CD4-positive, alpha-beta T cell (primary cell): Measurements from ENCODE around the gene SMIM5. TPM values are rescaled to one million over a fixed set of nuclear protein-coding genes. Genes with fewer than 3 reads are reported as not detected.

Experiments
- ATAC-seq: fragments of 200-7000 bp; cut with Tn5 transposase; one replicate; pipeline ENCODE4 v1.10.0; 2022; ENCODE audit warnings: mild to moderate bottlenecking; ENCODE audit not compliant: poor library complexity
- CTCF ChIA-PET: fragments of 350-600 bp; sonication (Branson Sonifier 250); formaldehyde crosslinking; loops from one replicate; lab custom pipeline; 2021; ENCODE audit warnings: antibody characterized with exemption, inconsistent platforms; lab: Charles Lee
- POLR2A ChIA-PET: fragments of 350-600 bp; sonication (Branson Sonifier 250); formaldehyde crosslinking; loops from one replicate; lab custom pipeline; 2021; ENCODE audit warnings: antibody characterized with exemption, inconsistent platforms; lab: Charles Lee
- DNase-seq, 14 experiments: peaks; one replicate each; pipeline ENCODE4 v3.0.0-alpha.2; 2013 to 2020; ENCODE audit warnings: mixed read lengths in 2 of 14
- H3K27ac ChIP-seq, 2 donors: one replicate each; pipeline versions ENCODE4 v1.5.1 to v1.7.0; 2013; ENCODE audit warnings: low read length in 2 of 2, low read depth in 1 of 2, mild to moderate bottlenecking in 1 of 2
- H3K27me3 ChIP-seq, 2 experiments: 1 replicate in 1 of 2; 2 replicates in 1 of 2; pipeline versions ENCODE4 v1.6.1 to v1.7.0; 2013; ENCODE audit warnings: low read length in 2 of 2, control low read depth in 1 of 2, mild to moderate bottlenecking in 1 of 2, moderate library complexity in 1 of 2; ENCODE audit not compliant: insufficient read depth in 2 of 2, control insufficient read depth in 1 of 2
- H3K36me3 ChIP-seq: one replicate; pipeline ENCODE4 v1.6.1; 2013; ENCODE audit warnings: low read length, control low read depth; ENCODE audit not compliant: insufficient read depth
- H3K4me1 ChIP-seq: one replicate; pipeline ENCODE4 v1.6.1; 2013; ENCODE audit warnings: low read length, control low read depth; ENCODE audit not compliant: insufficient read depth
- H3K4me3 ChIP-seq: one replicate; pipeline ENCODE4 v1.5.1; 2013; ENCODE audit warnings: mild to moderate bottlenecking, low read length, moderate library complexity
- H3K9me3 ChIP-seq, 2 experiments: 1 replicate in 1 of 2; 2 replicates in 1 of 2; pipeline versions ENCODE4 v1.6.1 to v1.7.0; 2013; ENCODE audit warnings: low read length in 2 of 2, mild to moderate bottlenecking in 2 of 2, control low read depth in 1 of 2, moderate library complexity in 1 of 2; ENCODE audit not compliant: control insufficient read depth in 1 of 2, insufficient read depth in 1 of 2
- H3K27ac Mint-ChIP-seq: one replicate; pipeline ENCODE4 v1.8.0; 2020; ENCODE audit warnings: mixed read lengths
- H3K27me3 Mint-ChIP-seq: one replicate; pipeline ENCODE4 v1.8.0; 2021; ENCODE audit warnings: mixed read lengths
- H3K36me3 Mint-ChIP-seq: one replicate; pipeline ENCODE4 v1.8.0; 2021; ENCODE audit warnings: low read depth, mixed read lengths
- H3K4me1 Mint-ChIP-seq: one replicate; pipeline ENCODE4 v1.8.0; 2021; ENCODE audit warnings: low read depth, mixed read lengths
- H3K4me3 Mint-ChIP-seq: one replicate; pipeline ENCODE4 v1.8.0; 2020; ENCODE audit warnings: mild to moderate bottlenecking, mixed read lengths
- H3K9me3 Mint-ChIP-seq: one replicate; pipeline ENCODE4 v1.8.0; 2020; ENCODE audit warnings: mixed read lengths
- intact Hi-C, 2 experiments: fragments of 100-400 bp; cut with DNase I in 1 of 2; cut with micrococcal nuclease in 1 of 2; formaldehyde crosslinking; loops; one replicate each; pipeline versions ENCODE4 v1.15.1 to v1.9.0; 2023 to 2025; cut with DNase I, micrococcal nuclease
- total RNA-seq, 174 experiments: library from RNA in 2 of 174; stranded (reverse) in 2 of 174; gene quantifications; one replicate each; pipeline ENCODE4 v1.2.3 and lab custom pipeline; 2021 to 2026
- TF ChIP-seq, protein P1 (sequence below): fragments of 200-600 bp; IDR thresholded peaks from one replicate; pipeline ENCODE4 v1.8.0; 2022; ENCODE audit warnings: antibody characterized with exemption, mild to moderate bottlenecking

The SMIM5 gene
- total RNA-seq, 2 experiments from 2014 or later, result 0.75 to 1.3 TPM

DNA sequence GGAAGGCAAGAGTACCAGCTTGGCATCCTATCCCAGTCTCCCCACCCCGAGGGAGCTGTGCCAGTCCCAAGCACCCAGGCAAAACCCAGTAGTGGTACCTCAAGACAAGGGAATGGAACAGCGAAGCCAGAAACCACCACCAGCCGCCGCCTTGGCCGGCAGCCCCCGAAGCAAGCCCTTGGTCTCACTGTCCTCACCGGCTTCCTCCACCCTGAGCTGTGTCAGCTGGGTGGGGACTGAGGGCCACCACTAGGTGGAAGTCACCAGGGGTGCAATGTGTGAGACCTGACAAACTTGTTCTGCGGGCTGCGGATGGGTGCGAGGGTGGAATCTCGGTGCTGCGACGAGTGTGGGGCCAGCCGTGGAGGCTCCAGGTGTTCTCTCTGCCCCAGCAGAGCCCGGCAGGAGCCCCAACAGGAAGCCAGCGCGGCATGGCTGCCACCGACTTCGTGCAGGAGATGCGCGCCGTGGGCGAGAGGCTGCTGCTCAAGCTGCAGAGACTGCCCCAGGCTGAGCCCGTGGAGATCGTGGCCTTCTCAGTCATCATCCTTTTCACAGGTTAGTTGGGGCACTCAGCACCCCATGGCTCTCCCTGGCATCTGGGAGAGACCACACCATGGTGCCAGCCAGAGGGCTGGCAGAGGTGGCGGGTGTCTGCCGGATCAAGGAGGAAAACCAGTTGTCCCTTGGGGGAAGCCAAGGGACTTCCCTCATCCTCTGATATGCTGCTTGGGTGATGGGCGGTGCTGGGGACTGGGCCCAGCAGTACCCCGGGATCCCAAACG lies 6.7 kb downstream of the SMIM5 start:
- Mint-ChIP-seq H3K27me3 (no peaks in the 10 kb centered on the region), H3K36me3 (no peaks in the 10 kb centered on the region), H3K4me1 (no peaks in the 10 kb centered on the region), H3K4me3 (no peak overlapping the region), H3K27ac (no peak overlapping the region), H3K9me3 (no peaks in the 10 kb centered on the region)
- TF ChIP-seq, protein P1, sequence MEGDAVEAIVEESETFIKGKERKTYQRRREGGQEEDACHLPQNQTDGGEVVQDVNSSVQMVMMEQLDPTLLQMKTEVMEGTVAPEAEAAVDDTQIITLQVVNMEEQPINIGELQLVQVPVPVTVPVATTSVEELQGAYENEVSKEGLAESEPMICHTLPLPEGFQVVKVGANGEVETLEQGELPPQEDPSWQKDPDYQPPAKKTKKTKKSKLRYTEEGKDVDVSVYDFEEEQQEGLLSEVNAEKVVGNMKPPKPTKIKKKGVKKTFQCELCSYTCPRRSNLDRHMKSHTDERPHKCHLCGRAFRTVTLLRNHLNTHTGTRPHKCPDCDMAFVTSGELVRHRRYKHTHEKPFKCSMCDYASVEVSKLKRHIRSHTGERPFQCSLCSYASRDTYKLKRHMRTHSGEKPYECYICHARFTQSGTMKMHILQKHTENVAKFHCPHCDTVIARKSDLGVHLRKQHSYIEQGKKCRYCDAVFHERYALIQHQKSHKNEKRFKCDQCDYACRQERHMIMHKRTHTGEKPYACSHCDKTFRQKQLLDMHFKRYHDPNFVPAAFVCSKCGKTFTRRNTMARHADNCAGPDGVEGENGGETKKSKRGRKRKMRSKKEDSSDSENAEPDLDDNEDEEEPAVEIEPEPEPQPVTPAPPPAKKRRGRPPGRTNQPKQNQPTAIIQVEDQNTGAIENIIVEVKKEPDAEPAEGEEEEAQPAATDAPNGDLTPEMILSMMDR, result no peak
- H3K4me3 ChIP-seq, result no peak overlapping the region
- CTCF ChIA-PET, result interaction anchor here (1.4 kb wide), 1 partner anchor 113 kb away, joined by 3 read pairs; no protein-coding TSS in a partner anchor
- ATAC-seq (no peak), DNase-seq (no peak)
- intact Hi-C loops, result no loop called here
- H3K27ac ChIP-seq, result no peak overlapping the region
- no peaks in the 10 kb centered on the region for H3K9me3 ChIP-seq
- POLR2A ChIA-PET, result no interaction called here
- H3K27me3 ChIP-seq, result no peaks in the 10 kb centered on the region
- H3K36me3 ChIP-seq, result peaks cover 11% of the 10 kb centered on the region
- no peaks in the 10 kb centered on the region for H3K4me1 ChIP-seq

DNA sequence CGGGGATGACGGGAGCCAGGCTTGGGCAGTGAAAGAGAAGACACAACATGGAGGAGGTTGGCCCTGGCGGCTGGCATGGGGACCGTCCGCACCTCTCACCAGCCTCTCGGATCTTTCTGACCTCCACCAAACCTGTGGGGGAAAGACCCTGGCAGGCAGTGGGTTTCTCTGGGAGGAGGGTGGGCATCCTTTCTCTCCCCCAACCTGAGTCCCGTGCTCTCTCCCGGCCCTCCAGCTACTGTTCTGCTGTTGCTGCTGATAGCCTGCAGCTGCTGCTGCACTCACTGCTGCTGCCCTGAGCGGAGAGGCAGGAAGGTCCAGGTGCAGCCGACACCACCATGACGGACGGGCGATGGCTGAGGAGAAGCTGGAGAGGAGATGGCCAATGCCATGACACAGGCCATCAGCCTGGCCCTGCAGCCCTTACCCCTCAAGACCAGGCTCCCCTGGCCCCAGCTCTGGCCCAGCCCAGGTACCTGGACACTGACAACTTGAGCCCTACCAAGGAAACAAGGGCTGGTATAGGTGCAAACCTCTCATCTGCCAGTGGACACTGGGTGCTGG lies 7.4 kb downstream of the SMIM5 start:
- Histone ChIP-seq H3K27ac (no peak overlapping the region), H3K4me3 (no peak overlapping the region), H3K27me3 (no peaks in the 10 kb centered on the region), H3K4me1 (no peaks in the 10 kb centered on the region), H3K9me3 (no peaks in the 10 kb centered on the region), H3K36me3 (peaks cover 11% of the 10 kb centered on the region)
- no peaks in the 10 kb centered on the region for H3K4me1 Mint-ChIP-seq
- CTCF ChIA-PET, result interaction anchor here (0.9 to 1.4 kb wide), 2 partner anchors 8 to 113 kb away, joined by 3 to 5 read pairs; no protein-coding TSS in a partner anchor
- ATAC-seq (no peak), DNase-seq (no peak)
- no peaks in the 10 kb centered on the region for H3K36me3 Mint-ChIP-seq
- H3K9me3 Mint-ChIP-seq, result no peaks in the 10 kb centered on the region
- H3K27me3 Mint-ChIP-seq, result no peaks in the 10 kb centered on the region
- intact Hi-C loops, result no loop called here
- TF ChIP-seq, protein P1, result no peak
- no peak overlapping the region for H3K4me3 Mint-ChIP-seq
- POLR2A ChIA-PET, result interaction anchor here (1.4 kb wide), 1 partner anchor 7 kb away, joined by 3 read pairs; the partner anchor contains the start of gene SMIM5
- H3K27ac Mint-ChIP-seq, result no peak overlapping the region

DNA sequence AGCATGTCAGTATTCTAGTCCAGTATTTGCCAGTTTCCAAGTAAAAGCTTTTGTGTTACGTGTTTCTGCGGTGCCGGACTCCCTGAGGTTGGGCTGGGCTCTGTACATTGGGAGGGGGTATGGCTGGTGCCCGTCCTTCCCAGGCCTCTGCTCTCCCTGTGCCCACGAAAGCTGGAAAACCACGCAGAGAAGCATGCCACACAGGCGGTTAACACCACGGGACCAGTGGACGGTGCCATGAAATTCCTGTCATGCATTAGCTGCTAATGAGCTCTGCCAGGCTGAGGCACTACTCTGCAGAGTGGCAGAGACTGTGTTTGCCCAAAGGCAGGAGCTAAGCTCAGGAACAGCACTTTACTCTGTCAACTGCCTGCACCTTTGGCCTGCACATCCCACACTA lies 8.1 kb downstream of the SMIM5 start:
- Histone ChIP-seq H3K27ac (no peak overlapping the region), H3K4me1 (peaks cover 5% of the 10 kb centered on the region), H3K9me3 (no peaks in the 10 kb centered on the region), H3K36me3 (peaks cover 8% of the 10 kb centered on the region), H3K27me3 (no peaks in the 10 kb centered on the region), H3K4me3 (no peak overlapping the region)
- Mint-ChIP-seq H3K4me3 (no peak overlapping the region), H3K27me3 (no peaks in the 10 kb centered on the region), H3K4me1 (no peaks in the 10 kb centered on the region), H3K36me3 (no peaks in the 10 kb centered on the region), H3K9me3 (no peaks in the 10 kb centered on the region), H3K27ac (no peak overlapping the region)
- ChIA-PET CTCF (interaction anchor here (0.9 to 1.4 kb wide), 2 partner anchors 9 to 112 kb away, joined by 3 to 5 read pairs; no protein-coding TSS in a partner anchor), POLR2A (interaction anchor here (1.4 kb wide), 1 partner anchor 8 kb away, joined by 3 read pairs; the partner anchor contains the start of gene SMIM5)
- intact Hi-C loops, result no loop called here
- no peak for DNase-seq
- no peak for ATAC-seq
- TF ChIP-seq, protein P1, result no peak
